CD4-positive, alpha-beta T cell (primary cell): ENCODE measurements around the gene TAF5. TPM values are rescaled to one million over a fixed set of nuclear protein-coding genes. Genes with fewer than 3 reads are reported as not detected.
"Not testable (repeated sequence)": the region's sequence is repeated elsewhere in the genome, so short reads cannot be mapped to it uniquely, and the experiment has no call there.

Experiments used
- ATAC-seq: fragments of 200-7000 bp; cut with Tn5 transposase; one replicate; pipeline ENCODE4 v1.10.0; 2022; ENCODE audit warnings: mild to moderate bottlenecking; ENCODE audit not compliant: poor library complexity
- CTCF ChIA-PET: fragments of 350-600 bp; sonication (Branson Sonifier 250); formaldehyde crosslinking; loops from one replicate; lab custom pipeline; 2021; ENCODE audit warnings: antibody characterized with exemption, inconsistent platforms; lab: Charles Lee
- POLR2A ChIA-PET: fragments of 350-600 bp; sonication (Branson Sonifier 250); formaldehyde crosslinking; loops from one replicate; lab custom pipeline; 2021; ENCODE audit warnings: antibody characterized with exemption, inconsistent platforms; lab: Charles Lee
- DNase-seq, 14 experiments: peaks; one replicate each; pipeline ENCODE4 v3.0.0-alpha.2; 2013 to 2020; ENCODE audit warnings: mixed read lengths in 2 of 14
- H3K27ac ChIP-seq, 2 donors: one replicate each; pipeline versions ENCODE4 v1.5.1 to v1.7.0; 2013; ENCODE audit warnings: low read length in 2 of 2, low read depth in 1 of 2, mild to moderate bottlenecking in 1 of 2
- H3K27me3 ChIP-seq, 2 experiments: 1 replicate in 1 of 2; 2 replicates in 1 of 2; pipeline versions ENCODE4 v1.6.1 to v1.7.0; 2013; ENCODE audit warnings: low read length in 2 of 2, control low read depth in 1 of 2, mild to moderate bottlenecking in 1 of 2, moderate library complexity in 1 of 2; ENCODE audit not compliant: insufficient read depth in 2 of 2, control insufficient read depth in 1 of 2
- H3K36me3 ChIP-seq: one replicate; pipeline ENCODE4 v1.6.1; 2013; ENCODE audit warnings: low read length, control low read depth; ENCODE audit not compliant: insufficient read depth
- H3K4me1 ChIP-seq: one replicate; pipeline ENCODE4 v1.6.1; 2013; ENCODE audit warnings: low read length, control low read depth; ENCODE audit not compliant: insufficient read depth
- H3K4me3 ChIP-seq: one replicate; pipeline ENCODE4 v1.5.1; 2013; ENCODE audit warnings: mild to moderate bottlenecking, low read length, moderate library complexity
- H3K9me3 ChIP-seq, 2 experiments: 1 replicate in 1 of 2; 2 replicates in 1 of 2; pipeline versions ENCODE4 v1.6.1 to v1.7.0; 2013; ENCODE audit warnings: low read length in 2 of 2, mild to moderate bottlenecking in 2 of 2, control low read depth in 1 of 2, moderate library complexity in 1 of 2; ENCODE audit not compliant: control insufficient read depth in 1 of 2, insufficient read depth in 1 of 2
- H3K27ac Mint-ChIP-seq: one replicate; pipeline ENCODE4 v1.8.0; 2020; ENCODE audit warnings: mixed read lengths
- H3K27me3 Mint-ChIP-seq: one replicate; pipeline ENCODE4 v1.8.0; 2021; ENCODE audit warnings: mixed read lengths
- H3K36me3 Mint-ChIP-seq: one replicate; pipeline ENCODE4 v1.8.0; 2021; ENCODE audit warnings: low read depth, mixed read lengths
- H3K4me1 Mint-ChIP-seq: one replicate; pipeline ENCODE4 v1.8.0; 2021; ENCODE audit warnings: low read depth, mixed read lengths
- H3K4me3 Mint-ChIP-seq: one replicate; pipeline ENCODE4 v1.8.0; 2020; ENCODE audit warnings: mild to moderate bottlenecking, mixed read lengths
- H3K9me3 Mint-ChIP-seq: one replicate; pipeline ENCODE4 v1.8.0; 2020; ENCODE audit warnings: mixed read lengths
- CTCF ChIP-seq: fragments of 200-600 bp; IDR thresholded peaks from one replicate; pipeline ENCODE4 v1.8.0; 2022; ENCODE audit warnings: antibody characterized with exemption, mild to moderate bottlenecking
- intact Hi-C, 2 experiments: fragments of 100-400 bp; cut with DNase I in 1 of 2; cut with micrococcal nuclease in 1 of 2; formaldehyde crosslinking; loops; one replicate each; pipeline versions ENCODE4 v1.15.1 to v1.9.0; 2023 to 2025; cut with DNase I, micrococcal nuclease
- total RNA-seq, 174 experiments: library from RNA in 2 of 174; stranded (reverse) in 2 of 174; gene quantifications; one replicate each; pipeline ENCODE4 v1.2.3 and lab custom pipeline; 2021 to 2026

The TAF5 gene
- total RNA-seq, 2 experiments from 2014 or later: 3.8 to 4.0 TPM

- Histone ChIP-seq H3K9me3 (no peaks in the 10 kb centered on the region), H3K27me3 (no peaks in the 10 kb centered on the region), H3K4me1 (peaks cover 7% of the 10 kb centered on the region), H3K27ac (no peak overlapping the region), H3K4me3 (no peak overlapping the region), H3K36me3 (no peaks in the 10 kb centered on the region)
- no peak for TF ChIP-seq CTCF
- Mint-ChIP-seq H3K36me3 (peaks cover 3% of the 10 kb centered on the region), H3K9me3 (no peaks in the 10 kb centered on the region), H3K4me1 (peaks cover 4% of the 10 kb centered on the region), H3K4me3 (no peak overlapping the region), H3K27me3 (no peaks in the 10 kb centered on the region), H3K27ac (no peak overlapping the region)
- ChIA-PET CTCF (no interaction called here), POLR2A (no interaction called here)
- intact Hi-C loops: no loop called here
- ATAC-seq (no peak), DNase-seq (no peak)
These were observed 11.7 kb upstream of the TAF5 start for GRCh38 chr10:103355906-103356599.

- H3K4me3 Mint-ChIP-seq, H3K27me3 Mint-ChIP-seq, H3K27ac ChIP-seq, CTCF ChIA-PET, DNase-seq, H3K9me3 ChIP-seq, H3K9me3 Mint-ChIP-seq, H3K4me3 ChIP-seq, POLR2A ChIA-PET, ATAC-seq, intact Hi-C loops, H3K4me1 Mint-ChIP-seq, H3K36me3 ChIP-seq, H3K4me1 ChIP-seq, H3K36me3 Mint-ChIP-seq, H3K27ac Mint-ChIP-seq, H3K27me3 ChIP-seq: not testable (repeated sequence)
These were observed 8.3 kb upstream of the TAF5 start for GRCh38 chr10:103359493-103359892.

GRCh38 chr10:103360791-103361190, 7.0 kb upstream of the TAF5 start:
- H3K27ac Mint-ChIP-seq, POLR2A ChIA-PET: not testable (repeated sequence)

GRCh38 chr10:103367379-103367781, 396 bp upstream of the TAF5 start:
- H3K9me3 Mint-ChIP-seq: peaks cover 3% of the 10 kb centered on the region
- CTCF ChIA-PET: interaction anchor here (0.6 to 1.5 kb wide), 3 partner anchors 18 to 662 kb away, joined by 3 to 4 read pairs (median 3); no protein-coding TSS in a partner anchor

More at GRCh38 chr10:103360791-103361190, 7.0 kb upstream of the TAF5 start:
- H3K36me3 Mint-ChIP-seq, H3K4me3 Mint-ChIP-seq, ATAC-seq, DNase-seq, H3K27ac ChIP-seq, H3K9me3 Mint-ChIP-seq, H3K9me3 ChIP-seq, CTCF ChIA-PET, H3K36me3 ChIP-seq, H3K27me3 ChIP-seq, H3K4me1 ChIP-seq, H3K27me3 Mint-ChIP-seq, H3K4me3 ChIP-seq, H3K4me1 Mint-ChIP-seq: not testable (repeated sequence)
- intact Hi-C loops: loop anchor here in 1 of 2 experiments (5.0 to 10.0 kb wide), 3 partner anchors 503 to 1666 kb away; partner anchors contain the start of genes FBXW4 and WBP1L

More at GRCh38 chr10:103367379-103367781, 396 bp upstream of the TAF5 start:
- peak overlapping the region; percentile 60 for H3K4me3 ChIP-seq
- peak overlapping the region; percentile 100 for H3K4me3 Mint-ChIP-seq
- H3K36me3 Mint-ChIP-seq: peaks cover 20% of the 10 kb centered on the region
- H3K36me3 ChIP-seq: peaks cover 2% of the 10 kb centered on the region
- POLR2A ChIA-PET: interaction anchor here (0.8 to 3.3 kb wide), 7 partner anchors 17 to 865 kb away, joined by 3 to 28 read pairs (median 6); partner anchors contain the start of genes ACTR1A, ATP5MK, CNNM2 and PCGF6
- H3K27ac ChIP-seq: peak overlapping the region; percentile 26 to 83
- no peak for TF ChIP-seq CTCF
- ATAC-seq (no peak), DNase-seq (peak in 1 of 14 experiments; percentile 4)
- peaks cover 22% of the 10 kb centered on the region for H3K4me1 ChIP-seq
- H3K27me3 Mint-ChIP-seq: no peaks in the 10 kb centered on the region
- peak overlapping the region; percentile 80 for H3K27ac Mint-ChIP-seq
- intact Hi-C loops: loop anchor here (1.0 to 10.0 kb wide), 4 partner anchors 17 to 1673 kb away; partner anchors contain the start of genes FBXW4 (in 1 of the 2), PCGF6 (in 1 of the 2) and WBP1L (in 1 of the 2)
- peaks cover 23% of the 10 kb centered on the region for H3K4me1 Mint-ChIP-seq
- no peaks in the 10 kb centered on the region for H3K27me3 ChIP-seq
- H3K9me3 ChIP-seq: peaks cover 0 to 6% of the 10 kb centered on the region in 2 experiments
